HFFc6 (cell line): ENCODE results near the gene CLDN6. TPM values are rescaled to one million over a fixed set of nuclear protein-coding genes. Genes with fewer than 3 reads are reported as not detected.

ENCODE experiments used
- DNase-seq: peaks from one replicate; pipeline ENCODE4 v3.0.0-alpha.2; 2018
- H3K27ac Mint-ChIP-seq: 2 replicates; pipeline ENCODE4 v1.8.0; 2020; ENCODE audit warnings: mild to moderate bottlenecking, mixed read lengths
- H3K27me3 Mint-ChIP-seq: 2 replicates; pipeline ENCODE4 v1.8.0; 2021; ENCODE audit warnings: mild to moderate bottlenecking, moderate library complexity, mixed read lengths; ENCODE audit not compliant: insufficient read depth
- H3K36me3 Mint-ChIP-seq: 2 replicates; pipeline ENCODE4 v1.8.0; 2021; ENCODE audit warnings: low read depth, mixed read lengths
- H3K4me1 Mint-ChIP-seq: 2 replicates; pipeline ENCODE4 v1.8.0; 2020; ENCODE audit warnings: low read depth, mixed read lengths
- H3K4me3 Mint-ChIP-seq: 2 replicates; pipeline ENCODE4 v1.8.0; 2020; ENCODE audit warnings: mild to moderate bottlenecking, moderate library complexity, mixed read lengths
- H3K9me3 Mint-ChIP-seq: 2 replicates; pipeline ENCODE4 v1.8.0; 2020; ENCODE audit warnings: mild to moderate bottlenecking, mixed read lengths
- total RNA-seq, 6 experiments: library from RNA; stranded (reverse); fragmentation: NEBNext Ultra II Directional; extraction: Animal tissue kit (Norgen Biotek cat#: 25700); gene quantifications; 2 replicates in 1 of 6; 3 replicates in 5 of 6; pipeline ENCODE4 v1.2.3, GENCODE V29; 2021
- TF ChIP-seq, protein P1 (sequence below): fragments of 200-600 bp; sonication (generic); IDR thresholded peaks from 2 replicates; pipeline ENCODE4 v1.5.0; 2021; ENCODE audit warnings: antibody characterized with exemption, mild to moderate bottlenecking

Gene CLDN6
- total RNA-seq, 6 experiments from 2014 or later: 0.21 TPM; not detected in 5

DNA sequence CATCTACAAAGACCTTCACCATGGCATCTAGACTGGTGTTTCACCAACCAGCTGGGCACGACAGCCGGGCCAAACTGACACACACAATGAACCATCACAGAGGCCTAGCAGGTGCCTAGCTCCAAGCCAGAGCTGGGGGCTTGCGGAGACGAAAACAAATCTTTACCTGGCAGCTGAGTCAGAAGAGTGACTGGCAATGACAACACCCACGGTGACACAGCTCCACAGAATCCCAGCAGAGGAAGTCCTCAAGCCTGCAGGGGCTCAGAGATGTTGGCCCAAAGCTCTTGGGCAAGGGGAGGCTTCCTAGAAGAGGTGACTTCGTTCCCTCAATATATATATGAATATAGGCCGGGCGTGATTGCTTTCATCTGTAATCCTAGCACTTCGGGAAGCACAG, 33.5 kb upstream of the CLDN6 start:
- TF ChIP-seq, protein P1, sequence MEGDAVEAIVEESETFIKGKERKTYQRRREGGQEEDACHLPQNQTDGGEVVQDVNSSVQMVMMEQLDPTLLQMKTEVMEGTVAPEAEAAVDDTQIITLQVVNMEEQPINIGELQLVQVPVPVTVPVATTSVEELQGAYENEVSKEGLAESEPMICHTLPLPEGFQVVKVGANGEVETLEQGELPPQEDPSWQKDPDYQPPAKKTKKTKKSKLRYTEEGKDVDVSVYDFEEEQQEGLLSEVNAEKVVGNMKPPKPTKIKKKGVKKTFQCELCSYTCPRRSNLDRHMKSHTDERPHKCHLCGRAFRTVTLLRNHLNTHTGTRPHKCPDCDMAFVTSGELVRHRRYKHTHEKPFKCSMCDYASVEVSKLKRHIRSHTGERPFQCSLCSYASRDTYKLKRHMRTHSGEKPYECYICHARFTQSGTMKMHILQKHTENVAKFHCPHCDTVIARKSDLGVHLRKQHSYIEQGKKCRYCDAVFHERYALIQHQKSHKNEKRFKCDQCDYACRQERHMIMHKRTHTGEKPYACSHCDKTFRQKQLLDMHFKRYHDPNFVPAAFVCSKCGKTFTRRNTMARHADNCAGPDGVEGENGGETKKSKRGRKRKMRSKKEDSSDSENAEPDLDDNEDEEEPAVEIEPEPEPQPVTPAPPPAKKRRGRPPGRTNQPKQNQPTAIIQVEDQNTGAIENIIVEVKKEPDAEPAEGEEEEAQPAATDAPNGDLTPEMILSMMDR: no peak
- Mint-ChIP-seq H3K4me1 (no peaks in the 10 kb centered on the region), H3K9me3 (no peaks in the 10 kb centered on the region), H3K4me3 (no peak overlapping the region), H3K36me3 (no peaks in the 10 kb centered on the region), H3K27me3 (peaks cover 24% of the 10 kb centered on the region), H3K27ac (no peak overlapping the region)
- no peak for DNase-seq

DNA sequence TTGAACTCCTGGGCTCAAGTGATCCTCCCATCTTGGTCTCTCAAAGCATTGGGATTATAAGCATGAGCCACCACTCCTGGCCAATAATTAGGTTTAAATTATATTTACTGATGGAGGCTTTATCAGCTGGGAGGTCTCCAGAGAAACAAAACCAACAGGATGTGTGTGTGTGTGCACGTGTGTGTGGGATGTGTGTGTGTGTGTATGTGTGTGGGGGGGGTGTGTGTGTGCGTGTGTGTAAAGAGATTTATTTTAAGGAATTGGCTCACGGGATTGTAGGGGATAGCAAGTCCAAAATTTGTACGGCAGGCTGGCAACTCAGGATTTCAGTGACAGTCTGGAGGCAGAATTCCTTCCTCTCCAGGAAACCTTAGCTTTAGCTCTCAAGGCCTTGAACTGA, 33.0 kb upstream of the CLDN6 start:
- Mint-ChIP-seq H3K9me3 (no peaks in the 10 kb centered on the region), H3K36me3 (no peaks in the 10 kb centered on the region), H3K4me1 (no peaks in the 10 kb centered on the region), H3K27me3 (peaks cover 24% of the 10 kb centered on the region), H3K27ac (no peak overlapping the region), H3K4me3 (no peak overlapping the region)
- TF ChIP-seq, protein P1: no peak
- no peak for DNase-seq

DNA sequence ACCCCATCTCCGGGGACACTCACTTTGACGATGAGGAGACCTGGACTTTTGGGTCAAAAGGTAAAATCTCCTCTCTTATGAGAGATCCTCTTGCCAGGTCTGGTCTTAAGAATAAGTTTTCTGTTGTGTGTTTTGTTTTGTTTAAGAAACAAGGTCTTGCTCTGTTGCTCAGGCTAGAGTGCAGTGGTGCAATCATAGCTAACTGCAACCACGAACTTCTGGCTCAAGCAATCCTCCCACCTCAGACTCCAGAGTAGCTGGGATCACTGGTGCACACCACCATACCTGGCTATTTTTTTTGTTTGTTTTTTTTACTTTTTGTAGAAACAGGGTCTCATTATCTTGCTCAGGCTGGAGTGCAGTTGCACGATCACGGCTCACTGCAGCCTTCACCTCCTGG, 32.5 kb upstream of the CLDN6 start:
- Mint-ChIP-seq H3K4me1 (no peaks in the 10 kb centered on the region), H3K27me3 (peaks cover 25% of the 10 kb centered on the region), H3K9me3 (no peaks in the 10 kb centered on the region), H3K4me3 (no peak overlapping the region), H3K27ac (no peak overlapping the region), H3K36me3 (no peaks in the 10 kb centered on the region)
- TF ChIP-seq, protein P1: no peak
- no peak for DNase-seq

DNA sequence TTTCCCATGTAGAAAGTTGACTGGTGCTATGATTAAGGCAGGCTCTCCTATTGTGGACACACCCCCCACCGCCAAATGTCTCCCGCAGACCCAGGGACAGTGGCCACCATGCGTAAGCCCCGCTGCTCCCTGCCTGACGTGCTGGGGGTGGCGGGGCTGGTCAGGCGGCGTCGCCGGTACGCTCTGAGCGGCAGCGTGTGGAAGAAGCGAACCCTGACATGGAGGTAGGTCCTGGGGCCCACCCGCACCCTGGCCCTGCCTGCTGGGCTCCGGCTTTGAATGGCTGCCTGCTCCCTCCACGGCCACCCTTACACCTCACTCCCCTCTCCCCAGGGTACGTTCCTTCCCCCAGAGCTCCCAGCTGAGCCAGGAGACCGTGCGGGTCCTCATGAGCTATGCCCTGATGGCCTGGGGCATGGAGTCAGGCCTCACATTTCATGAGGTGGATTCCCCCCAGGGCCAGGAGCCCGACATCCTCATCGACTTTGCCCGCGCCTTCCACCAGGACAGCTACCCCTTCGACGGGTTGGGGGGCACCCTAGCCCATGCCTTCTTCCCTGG, 32.0 kb upstream of the CLDN6 start:
- TF ChIP-seq, protein P1: no peak
- Mint-ChIP-seq H3K4me1 (no peaks in the 10 kb centered on the region), H3K27me3 (peaks cover 29% of the 10 kb centered on the region), H3K4me3 (no peak overlapping the region), H3K9me3 (no peaks in the 10 kb centered on the region), H3K27ac (no peak overlapping the region), H3K36me3 (no peaks in the 10 kb centered on the region)
- DNase-seq: no peak

DNA sequence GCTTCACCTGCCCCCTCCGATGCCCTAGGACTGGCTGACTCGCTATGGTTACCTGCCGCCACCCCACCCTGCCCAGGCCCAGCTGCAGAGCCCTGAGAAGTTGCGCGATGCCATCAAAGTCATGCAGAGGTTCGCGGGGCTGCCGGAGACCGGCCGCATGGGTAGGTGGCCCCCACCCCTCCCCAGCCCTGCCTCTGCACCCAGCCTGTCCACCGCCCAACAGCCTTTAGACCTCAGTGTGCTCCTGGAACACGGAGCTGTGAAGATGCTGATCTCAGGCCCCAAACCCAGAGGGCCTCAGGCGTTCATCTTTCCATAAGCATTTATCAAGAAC, 29.4 kb upstream of the CLDN6 start:
- no peak overlapping the region for H3K4me3 Mint-ChIP-seq

More for the DNA sequence above, 29.4 kb upstream of the CLDN6 start:
- no peaks in the 10 kb centered on the region for H3K9me3 Mint-ChIP-seq
- H3K36me3 Mint-ChIP-seq: no peaks in the 10 kb centered on the region
- no peaks in the 10 kb centered on the region for H3K4me1 Mint-ChIP-seq
- H3K27ac Mint-ChIP-seq: no peak overlapping the region
- DNase-seq: no peak
- peaks cover 45% of the 10 kb centered on the region for H3K27me3 Mint-ChIP-seq
- TF ChIP-seq, protein P1: no peak
